ENCODE data around the gene FAM170B.

The FAM170B gene

GRCh38 chr10:49099046-49099445 is 34.8 kb downstream of the FAM170B start:
- no peak overlapping the region for H3K9ac ChIP-seq
- no peak overlapping the region for H3K4me2 ChIP-seq
- no peak for TF ChIP-seq Cebpa-rat (IDR thresholded peaks at IDR 0.05)
- H4K20me1 ChIP-seq, result no peaks in the 10 kb centered on the region
- H3K4me1 ChIP-seq, result no peaks in the 10 kb centered on the region
- no peak overlapping the region for H3K4me3 ChIP-seq
- no peaks in the 10 kb centered on the region for H3K27me3 ChIP-seq
- no peak overlapping the region for H3K27ac ChIP-seq
- no peaks in the 10 kb centered on the region for H3K36me3 ChIP-seq
- H3K9me3 ChIP-seq (replicated peaks in 1 of 11), result no peaks in the 10 kb centered on the region

- no peak for TF ChIP-seq Cebpa-rat (IDR thresholded peaks at IDR 0.05)
- Histone ChIP-seq H3K27me3 (no peaks in the 10 kb centered on the region), H3K27ac (no peak overlapping the region), H3K9me3 (replicated peaks in 1 of 11) (no peaks in the 10 kb centered on the region), H3K4me1 (no peaks in the 10 kb centered on the region), H3K4me3 (no peak overlapping the region), H3K4me2 (no peak overlapping the region), H3K9ac (no peak overlapping the region), H3K36me3 (no peaks in the 10 kb centered on the region), H4K20me1 (no peaks in the 10 kb centered on the region)
These were observed 36.9 kb downstream of the FAM170B start for GRCh38 chr10:49096890-49097445.

GRCh38 chr10:49094646-49095045 is 39.2 kb downstream of the FAM170B start:
- H3K9me3 ChIP-seq (replicated peaks in 1 of 11), result no peaks in the 10 kb centered on the region
- no peak overlapping the region for H3K4me2 ChIP-seq
- H4K20me1 ChIP-seq, result no peaks in the 10 kb centered on the region
- no peak overlapping the region for H3K4me3 ChIP-seq
- no peaks in the 10 kb centered on the region for H3K4me1 ChIP-seq
- no peaks in the 10 kb centered on the region for H3K27me3 ChIP-seq
- TF ChIP-seq Cebpa-rat (IDR thresholded peaks at IDR 0.05), result no peak
- H3K27ac ChIP-seq, result no peak overlapping the region
- no peak overlapping the region for H3K9ac ChIP-seq
- H3K36me3 ChIP-seq, result no peaks in the 10 kb centered on the region

DNA sequence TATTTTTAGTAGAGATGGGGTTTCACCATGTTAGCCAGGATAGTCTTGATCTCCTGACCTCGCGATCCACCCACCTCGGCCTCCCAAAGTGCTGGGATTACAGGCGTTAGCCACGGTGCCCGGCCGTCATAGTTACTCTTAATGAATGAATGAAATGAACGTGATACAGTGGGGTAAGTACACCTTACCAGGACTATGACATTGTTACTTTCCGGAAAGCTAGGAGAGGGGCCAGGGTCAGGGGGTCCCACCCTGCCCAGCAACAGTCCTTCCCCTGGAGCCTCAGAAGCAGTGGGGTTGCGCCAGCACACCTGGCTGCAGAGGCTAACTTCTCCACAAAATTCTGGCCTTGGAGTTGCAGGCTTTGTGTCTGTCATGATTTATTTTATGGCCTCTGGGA is 39.9 kb downstream of the FAM170B start:
- TF ChIP-seq Cebpa-rat (IDR thresholded peaks at IDR 0.05), result no peak
- Histone ChIP-seq H3K9me3 (replicated peaks in 1 of 11) (no peaks in the 10 kb centered on the region), H4K20me1 (no peaks in the 10 kb centered on the region), H3K36me3 (no peaks in the 10 kb centered on the region), H3K9ac (no peak overlapping the region), H3K27ac (no peak overlapping the region), H3K4me1 (no peaks in the 10 kb centered on the region), H3K4me2 (no peak overlapping the region), H3K4me3 (no peak overlapping the region), H3K27me3 (no peaks in the 10 kb centered on the region)

GRCh38 chr10:49092477-49092876 is 41.3 kb downstream of the FAM170B start:
- Histone ChIP-seq H3K4me1 (no peaks in the 10 kb centered on the region), H3K27me3 (no peaks in the 10 kb centered on the region), H3K27ac (no peak overlapping the region), H3K36me3 (no peaks in the 10 kb centered on the region), H3K9me3 (replicated peaks in 1 of 11) (peaks cover under 1 to 2% (median 2%) of the 10 kb centered on the region in 11 experiments; a peak in 20 of 22 replicates), H3K9ac (no peak overlapping the region), H3K4me3 (no peak overlapping the region), H3K4me2 (no peak overlapping the region), H4K20me1 (no peaks in the 10 kb centered on the region)
- no peak for TF ChIP-seq Cebpa-rat (IDR thresholded peaks at IDR 0.05)

DNA sequence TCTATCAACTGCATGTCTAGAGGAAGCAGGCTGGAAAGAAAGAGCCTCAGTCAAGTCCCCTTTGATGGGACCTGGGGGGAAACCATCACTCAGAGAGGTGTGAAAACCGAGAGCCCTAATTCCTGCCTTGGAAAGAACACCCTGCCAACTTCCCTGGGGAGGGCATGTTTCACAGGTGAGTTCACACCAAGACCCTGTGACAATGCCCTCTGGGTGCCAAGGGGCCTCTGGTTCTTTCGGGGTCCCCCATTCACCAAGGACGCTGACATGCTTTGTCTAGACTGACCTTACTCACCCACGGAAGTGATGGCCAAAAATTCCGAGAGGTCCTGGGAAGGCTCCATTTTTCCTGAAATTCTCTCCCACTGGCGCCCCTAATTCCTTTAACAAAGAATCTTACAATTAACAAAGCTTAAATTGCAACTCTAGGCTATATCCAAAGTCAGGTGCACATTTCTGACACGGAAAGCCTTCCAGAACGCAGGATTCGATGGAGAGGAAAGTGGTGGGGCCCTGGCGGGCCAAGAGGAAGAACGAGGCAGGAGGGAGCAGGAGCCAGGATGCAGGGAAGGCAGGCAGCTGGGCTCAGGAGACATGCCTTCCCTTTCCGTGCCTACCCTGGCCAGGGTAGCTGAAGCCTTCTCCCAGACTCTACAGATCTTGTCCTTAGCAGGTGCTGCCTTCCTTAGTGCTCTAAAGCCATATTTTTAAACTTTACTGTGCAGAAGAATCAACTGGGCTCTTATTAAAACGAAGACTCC is 42.2 kb downstream of the FAM170B start:
- Histone ChIP-seq H4K20me1 (no peaks in the 10 kb centered on the region), H3K36me3 (no peaks in the 10 kb centered on the region), H3K4me2 (no peak overlapping the region), H3K9ac (no peak overlapping the region), H3K4me1 (no peaks in the 10 kb centered on the region), H3K4me3 (no peak overlapping the region), H3K27ac (no peak overlapping the region), H3K27me3 (no peaks in the 10 kb centered on the region), H3K9me3 (replicated peaks in 1 of 11) (peaks cover 9 to 10% (median 10%) of the 10 kb centered on the region in 11 experiments)
- no peak for TF ChIP-seq Cebpa-rat (IDR thresholded peaks at IDR 0.05)

GRCh38 chr10:49090696-49091380 is 43.0 kb downstream of the FAM170B start:
- H3K4me2 ChIP-seq, result no peak overlapping the region
- H3K27ac ChIP-seq, result no peak overlapping the region
- H3K27me3 ChIP-seq, result no peaks in the 10 kb centered on the region
- H3K4me1 ChIP-seq, result no peaks in the 10 kb centered on the region
- no peaks in the 10 kb centered on the region; a peak in 1 of 22 replicates for H3K36me3 ChIP-seq
- no peak for TF ChIP-seq Cebpa-rat (IDR thresholded peaks at IDR 0.05)
- no peak overlapping the region for H3K4me3 ChIP-seq
- H3K9ac ChIP-seq, result no peak overlapping the region
- H3K9me3 ChIP-seq (replicated peaks in 1 of 11), result peaks cover 17 to 18% (median 18%) of the 10 kb centered on the region in 11 experiments
- no peaks in the 10 kb centered on the region for H4K20me1 ChIP-seq

- Histone ChIP-seq H3K36me3 (no peaks in the 10 kb centered on the region; a peak in 1 of 22 replicates), H3K27me3 (no peaks in the 10 kb centered on the region), H3K4me2 (no peak overlapping the region), H4K20me1 (no peaks in the 10 kb centered on the region), H3K4me1 (no peaks in the 10 kb centered on the region), H3K4me3 (no peak overlapping the region), H3K9ac (no peak overlapping the region), H3K9me3 (replicated peaks in 1 of 11) (peaks cover 18 to 21% (median 18%) of the 10 kb centered on the region in 11 experiments), H3K27ac (no peak overlapping the region)
- no peak for TF ChIP-seq Cebpa-rat (IDR thresholded peaks at IDR 0.05)
These were observed 43.6 kb downstream of the FAM170B start for GRCh38 chr10:49090189-49090575.

- peaks cover 18 to 21% (median 18%) of the 10 kb centered on the region in 11 experiments for H3K9me3 ChIP-seq (replicated peaks in 1 of 11)
- no peak overlapping the region for H3K4me2 ChIP-seq
- no peak overlapping the region for H3K9ac ChIP-seq
- no peak for TF ChIP-seq Cebpa-rat (IDR thresholded peaks at IDR 0.05)
- no peak overlapping the region for H3K27ac ChIP-seq
- no peaks in the 10 kb centered on the region for H3K4me1 ChIP-seq
- no peaks in the 10 kb centered on the region for H4K20me1 ChIP-seq
- H3K4me3 ChIP-seq, result no peak overlapping the region
- H3K27me3 ChIP-seq, result no peaks in the 10 kb centered on the region
- no peaks in the 10 kb centered on the region; a peak in 1 of 22 replicates for H3K36me3 ChIP-seq
These were observed 44.1 kb downstream of the FAM170B start for GRCh38 chr10:49089557-49090188.

Measured in BLaER1 treated with 17β-estradiol and CSF1 and Interleukin-3, amounts not matched to agents 10 nM and 100 nM (cell line).